GM19468 (cell line): ENCODE results near the gene LDAH.
"Not testable (repeated sequence)": the region's sequence is repeated elsewhere in the genome, so short reads cannot be mapped to it uniquely, and the experiment has no call there.

Source experiments
- ATAC-seq: cut with Tn5 transposase; IDR thresholded peaks from one replicate; pipeline ENCODE4 v1.9.1; 2021; ENCODE audit warnings: mild to moderate bottlenecking, moderate library complexity, moderate number of reproducible peaks; ENCODE audit not compliant: unreplicated experiment; ENCODE audit errors: extremely low read depth

Gene LDAH

GRCh38 chr2:20793944-20794343 lies 29.0 kb downstream of the LDAH start:
- ATAC-seq, result not testable (repeated sequence)

GRCh38 chr2:20781656-20782265 lies 41.1 kb downstream of the LDAH start:
- peak; percentile 72 for ATAC-seq

- no peak for ATAC-seq
Observed at GRCh38 chr2:20771299-20771698, 51.6 kb downstream of the LDAH start.

GRCh38 chr2:20766798-20767644 lies 55.9 kb downstream of the LDAH start:
- ATAC-seq, result no peak

GRCh38 chr2:20766213-20766612 lies 56.7 kb downstream of the LDAH start:
- ATAC-seq, result no peak

- ATAC-seq, result no peak
Observed at GRCh38 chr2:20762945-20763683, 59.8 kb downstream of the LDAH start.

- ATAC-seq, result no peak
Observed at GRCh38 chr2:20759487-20759886, 63.4 kb downstream of the LDAH start.

- peak; percentile 68 for ATAC-seq
Observed at GRCh38 chr2:20758997-20759396, 63.9 kb downstream of the LDAH start.

GRCh38 chr2:20757405-20758090 lies 65.4 kb downstream of the LDAH start:
- no peak for ATAC-seq

- no peak for ATAC-seq
Observed at GRCh38 chr2:20755132-20755800, 67.6 kb downstream of the LDAH start.

- no peak for ATAC-seq
Observed at GRCh38 chr2:20752293-20752692, 70.6 kb downstream of the LDAH start.

- no peak for ATAC-seq
Observed at GRCh38 chr2:20747317-20747716, 75.6 kb downstream of the LDAH start.

- no peak for ATAC-seq
Observed at GRCh38 chr2:20745924-20746555, 76.9 kb downstream of the LDAH start.

GRCh38 chr2:20744366-20745335 lies 78.2 kb downstream of the LDAH start:
- ATAC-seq, result peak; percentile 95

- ATAC-seq, result no peak
Observed at GRCh38 chr2:20738772-20739171, 84.1 kb downstream of the LDAH start.

- ATAC-seq, result peak; percentile 95
Observed at GRCh38 chr2:20737505-20737904, 85.4 kb downstream of the LDAH start.

- no peak for ATAC-seq
Observed at GRCh38 chr2:20728114-20728758, 94.7 kb downstream of the LDAH start.

GRCh38 chr2:20726913-20727312 lies 96.0 kb downstream of the LDAH start:
- ATAC-seq, result no peak
